Left cardiac atrium (tissue), 4 donors: ENCODE data around the gene PRDX2. TPM values are rescaled to one million over a fixed set of nuclear protein-coding genes. Genes with fewer than 3 reads are reported as not detected.
A peak's percentile ranks its signal among the peaks of the same experiment; 100 is the strongest.
"Not testable (repeated sequence)": the region's sequence is repeated elsewhere in the genome, so short reads cannot be mapped to it uniquely, and the experiment has no call there.

Source experiments
- ATAC-seq, 2 donors: fragments of 200-7000 bp; cut with Tn5 transposase; one replicate each; pipeline ENCODE4 v1.9.1; 2020; ENCODE audit warnings: mild to moderate bottlenecking in 2 of 2, moderate library complexity in 2 of 2
- DNase-seq: peaks from one replicate; pipeline ENCODE4 v3.0.0-alpha.2; 2020
- intact Hi-C, 2 donors: fragments of 100-400 bp; cut with DNase I; formaldehyde crosslinking; loops; one replicate each; pipeline versions ENCODE4 v1.14.1 to v1.15.1; 2022 to 2023
- total RNA-seq, 2 donors: library from RNA; stranded (reverse); fragmentation: NEBNext Ultra II Directional; extraction: Animal tissue kit (Norgen Biotek cat#: 25700); gene quantifications; one replicate each; pipeline ENCODE4 v1.2.1, GENCODE V29; 2021
- donor health status: DM: no; HTN: yes; CAD: no.
- donor health status: DM: no; HTN: yes; CAD: no; lungs with severe emphysema.
- donor health status: DM: yes; HTN: yes; CAD: no.
- donor health status: Dilated cardiomyopathy.

PRDX2 gene
- total RNA-seq, 2 donors from 2014 or later: 525 to 629 TPM

DNA sequence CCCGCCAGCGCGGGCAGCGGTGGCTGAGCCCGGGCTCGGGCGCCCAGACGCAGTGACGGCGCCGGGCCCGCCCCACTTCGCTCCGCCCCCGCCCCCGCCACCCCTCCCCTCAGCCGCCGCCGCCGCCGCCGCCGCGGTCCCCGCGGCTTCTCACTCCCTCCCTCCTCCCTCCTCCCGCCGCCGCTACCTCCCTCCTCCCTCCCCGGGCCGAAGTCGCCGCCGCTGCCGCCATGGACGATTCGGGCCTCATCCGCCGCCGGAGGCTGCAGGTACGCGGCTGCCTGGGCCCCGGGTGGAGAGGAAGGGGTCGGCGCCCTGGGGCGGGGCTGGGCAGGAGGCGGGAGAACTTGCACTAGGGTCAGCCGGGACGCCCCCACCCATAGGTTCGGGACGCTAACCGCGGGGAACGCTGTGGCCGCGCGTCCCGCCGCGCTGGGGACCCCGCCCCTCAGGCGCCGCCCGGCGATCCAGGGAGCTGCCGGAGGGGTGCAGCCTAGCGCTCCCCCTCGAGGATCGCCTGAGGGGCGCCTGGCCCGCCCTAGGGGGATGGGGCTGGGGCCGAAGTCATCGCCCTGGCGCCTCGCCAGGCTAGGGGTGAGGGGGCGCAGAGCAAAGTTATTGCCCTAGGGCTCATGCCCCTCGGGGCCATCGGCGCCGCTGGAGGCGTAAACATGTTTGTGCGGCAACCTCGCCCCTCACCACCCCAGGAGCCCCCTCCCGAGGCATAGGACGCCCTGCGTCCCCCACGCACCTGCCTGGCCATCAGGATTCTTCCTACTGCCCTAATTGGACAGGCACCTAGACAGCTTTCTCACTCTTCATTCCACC is 32.4 kb upstream of the PRDX2 start:
- intact Hi-C loops: no loop called here
- DNase-seq: peak; percentile 28
- peak in 1 of 2 donors; percentile 39 for ATAC-seq

DNA sequence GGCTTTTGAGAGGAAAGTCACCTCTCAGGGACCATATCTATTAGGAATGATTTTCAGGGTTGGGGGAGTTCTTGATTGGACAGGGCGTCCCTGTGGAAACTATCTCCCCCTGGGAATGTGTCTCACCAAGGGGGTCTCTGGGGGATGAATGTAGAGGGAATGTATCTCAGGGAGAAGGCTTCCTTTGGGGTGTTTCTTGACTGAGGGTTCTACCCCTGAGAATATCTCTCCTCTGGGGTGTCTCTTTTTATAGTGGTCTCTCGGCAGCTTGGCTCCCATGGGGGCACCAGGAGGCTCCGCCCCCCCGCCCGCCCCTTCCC is 31.8 kb upstream of the PRDX2 start:
- no peak for ATAC-seq
- intact Hi-C loops: no loop called here
- DNase-seq: no peak

- peak in 1 of 2 donors; percentile 38 for ATAC-seq
- DNase-seq: peak; percentile 33
- intact Hi-C loops: no loop called here
These were observed 26.9 kb upstream of the PRDX2 start for GRCh38 chr19:12828494-12828893.

- DNase-seq (peak; percentile 31), ATAC-seq (peak in 1 of 2 donors; percentile 17)
- intact Hi-C loops: no loop called here
These were observed 23.9 kb upstream of the PRDX2 start for GRCh38 chr19:12825254-12826131.

DNA sequence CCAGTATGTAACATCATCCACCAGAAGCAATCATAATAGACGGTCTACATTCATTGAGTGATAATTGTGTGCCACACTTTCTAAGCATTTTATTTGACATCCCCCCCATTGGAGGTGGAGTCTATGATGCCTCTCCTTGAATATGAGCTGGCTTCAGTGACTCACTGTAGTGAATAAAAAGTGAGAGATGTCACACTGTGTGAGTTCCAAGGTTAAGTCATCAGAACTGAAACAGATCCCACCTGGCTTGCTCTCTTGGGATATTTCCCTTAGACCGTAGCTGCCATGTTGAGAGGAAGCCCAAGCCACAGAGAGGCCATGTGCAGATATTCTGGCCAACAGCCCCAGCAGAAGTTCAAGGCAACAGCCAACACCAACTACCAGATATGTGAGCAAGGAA is 20.2 kb upstream of the PRDX2 start:
- ATAC-seq (no peak), DNase-seq (no peak)
- intact Hi-C loops: no loop called here

- intact Hi-C loops, DNase-seq, ATAC-seq: not testable (repeated sequence)
These were observed 16.2 kb upstream of the PRDX2 start for GRCh38 chr19:12817810-12818209.

- ATAC-seq, intact Hi-C loops, DNase-seq: not testable (repeated sequence)
These were observed 15.6 kb upstream of the PRDX2 start for GRCh38 chr19:12817188-12817587.

DNA sequence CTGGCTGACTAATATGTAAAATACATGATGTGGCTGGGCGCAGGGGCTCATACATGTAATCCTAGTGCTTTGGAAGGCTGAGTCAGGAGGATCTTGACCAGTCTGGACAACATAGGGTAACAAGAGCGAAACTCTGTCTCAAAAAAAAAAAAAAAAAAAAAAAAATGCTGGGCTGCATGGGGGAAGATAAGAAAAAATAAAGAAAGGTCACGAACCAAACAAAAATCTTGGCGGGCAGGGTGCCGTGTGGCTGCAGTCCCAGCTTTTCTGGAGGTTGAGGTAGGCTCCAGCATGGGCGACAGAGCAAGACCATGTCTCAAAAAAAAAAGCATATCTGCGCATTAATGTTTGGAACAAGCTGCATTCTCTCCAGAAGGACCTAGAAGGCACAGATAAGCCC is 13.5 kb upstream of the PRDX2 start:
- ATAC-seq (no peak), DNase-seq (no peak)
- intact Hi-C loops: no loop called here

DNA sequence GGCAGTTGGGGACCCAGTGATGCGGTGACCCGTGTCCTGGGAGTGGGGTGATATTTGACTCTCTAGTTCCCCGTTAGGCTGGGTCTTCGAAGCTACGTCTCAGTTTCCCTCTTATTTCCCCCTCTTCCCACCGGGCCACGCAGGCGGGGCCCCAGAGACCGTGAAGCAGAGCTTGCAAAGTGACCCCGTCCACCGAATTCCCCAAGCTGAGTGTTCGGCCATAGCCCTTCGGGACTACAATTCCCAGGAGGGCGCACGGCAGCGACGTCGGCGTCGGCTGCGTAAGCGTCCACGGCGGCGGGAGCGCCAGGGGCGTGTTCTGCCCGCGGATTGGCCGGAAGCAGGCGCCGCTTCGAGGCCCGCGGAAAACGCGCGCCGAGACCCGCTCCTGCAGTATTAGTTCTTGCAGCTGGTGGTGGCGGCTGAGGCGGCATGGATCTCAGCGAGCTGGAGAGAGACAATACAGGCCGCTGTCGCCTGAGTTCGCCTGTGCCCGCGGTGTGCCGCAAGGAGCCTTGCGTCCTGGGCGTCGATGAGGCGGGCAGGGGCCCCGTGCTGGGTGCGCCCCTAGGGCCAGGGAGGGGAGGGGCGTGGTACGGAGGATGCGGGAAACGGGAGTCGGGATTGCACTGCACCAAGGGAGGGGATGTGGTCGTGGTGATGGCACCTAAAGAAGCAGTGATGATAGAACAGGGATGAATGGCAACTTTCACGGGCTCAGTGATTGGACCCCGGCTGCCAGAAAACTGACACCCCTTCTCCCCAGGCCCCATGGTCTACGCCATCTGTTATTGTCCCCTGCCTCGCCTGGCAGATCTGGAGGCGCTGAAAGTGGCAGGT is 4.9 kb upstream of the PRDX2 start, which contains the start of gene RNASEH2A:
TSS of gene RNASEH2A (plus strand) at position 343 of the 840 bp plus-strand sequence. CDS start at position 433, 90 bp downstream.
- DNase-seq (peak; percentile 94), ATAC-seq (peak; percentile 90)
- intact Hi-C loops: no loop called here

DNA sequence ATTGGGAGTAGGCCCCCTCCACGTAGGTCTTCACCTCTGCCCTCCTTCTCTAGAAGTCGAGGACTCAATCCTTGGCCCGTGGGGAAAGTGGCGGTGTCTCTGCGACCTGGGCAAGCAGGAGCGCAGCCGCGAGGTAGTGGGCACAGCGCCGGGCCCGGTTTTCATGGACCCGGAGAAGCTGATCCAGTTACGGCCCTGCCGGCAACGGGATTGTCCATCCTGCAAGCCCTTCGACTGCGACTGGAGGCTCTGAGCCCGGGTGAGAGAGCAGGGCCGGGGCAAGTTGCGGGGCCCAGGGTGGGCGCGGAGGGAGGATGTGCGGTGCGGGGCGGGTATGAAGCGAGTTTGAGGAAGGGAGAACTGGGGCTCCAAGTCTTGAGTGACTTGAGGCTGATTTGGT is 2.5 kb upstream of the PRDX2 start:
- DNase-seq: peak; percentile 23
- intact Hi-C loops: loop anchor here (5.0 kb wide), 1 partner anchor 37 kb away; no protein-coding TSS in a partner anchor
- ATAC-seq: no peak

GRCh38 chr19:12802267-12803106 is 887 bp upstream of the PRDX2 start:
- intact Hi-C loops: loop anchor here (5.0 kb wide), 1 partner anchor 35 kb away; no protein-coding TSS in a partner anchor
- peak; percentile 33 for DNase-seq
- ATAC-seq: peak; percentile 0 to 13

- peak; percentile 25 to 43 for ATAC-seq
- intact Hi-C loops: loop anchor here (5.0 kb wide), 1 partner anchor 34 kb away; no protein-coding TSS in a partner anchor
- peak; percentile 46 for DNase-seq
These were observed 606 bp downstream of the PRDX2 start for GRCh38 chr19:12800923-12801465.

- DNase-seq (no peak), ATAC-seq (no peak)
- intact Hi-C loops: loop anchor here (5.0 kb wide), 1 partner anchor 33 kb away; no protein-coding TSS in a partner anchor
These were observed 1.2 kb downstream of the PRDX2 start for GRCh38 chr19:12800466-12800770.

DNA sequence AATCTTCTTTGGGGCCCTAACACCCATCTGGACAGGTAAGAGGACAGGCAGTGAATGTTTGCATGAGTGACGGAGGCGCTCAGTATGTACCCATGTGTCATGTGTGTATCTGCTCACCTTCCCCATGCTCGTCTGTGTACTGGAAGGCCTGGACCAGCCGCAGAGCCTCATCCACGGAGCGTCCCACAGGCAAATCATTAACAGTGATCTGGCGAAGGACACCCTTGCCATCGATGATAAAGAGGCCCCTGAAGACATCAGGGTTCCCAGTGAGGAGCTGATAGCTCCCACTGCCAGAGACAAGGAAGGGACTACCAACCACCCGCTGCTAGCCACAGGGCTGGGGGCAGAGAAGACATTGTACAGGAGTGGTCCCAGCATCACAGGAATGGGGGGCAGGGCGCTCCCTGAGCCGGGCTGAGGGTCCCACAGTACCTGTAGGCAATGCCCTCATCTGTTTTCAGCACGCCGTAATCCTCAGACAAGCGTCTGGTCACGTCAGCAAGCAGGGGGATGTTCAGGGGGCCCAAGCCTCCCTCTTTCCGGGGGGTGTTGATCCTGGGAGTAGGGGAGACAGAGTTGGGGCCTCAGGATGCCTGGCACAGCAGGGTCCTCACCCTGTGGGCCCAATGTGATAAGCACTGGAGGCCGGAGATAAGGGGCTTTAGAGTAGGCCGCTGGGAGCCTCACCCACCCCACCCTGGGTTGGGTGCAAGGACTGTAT is 1.7 kb downstream of the PRDX2 start:
- no peak for DNase-seq
- intact Hi-C loops: loop anchor here (5.0 kb wide), 1 partner anchor 33 kb away; no protein-coding TSS in a partner anchor
- ATAC-seq: no peak

DNA sequence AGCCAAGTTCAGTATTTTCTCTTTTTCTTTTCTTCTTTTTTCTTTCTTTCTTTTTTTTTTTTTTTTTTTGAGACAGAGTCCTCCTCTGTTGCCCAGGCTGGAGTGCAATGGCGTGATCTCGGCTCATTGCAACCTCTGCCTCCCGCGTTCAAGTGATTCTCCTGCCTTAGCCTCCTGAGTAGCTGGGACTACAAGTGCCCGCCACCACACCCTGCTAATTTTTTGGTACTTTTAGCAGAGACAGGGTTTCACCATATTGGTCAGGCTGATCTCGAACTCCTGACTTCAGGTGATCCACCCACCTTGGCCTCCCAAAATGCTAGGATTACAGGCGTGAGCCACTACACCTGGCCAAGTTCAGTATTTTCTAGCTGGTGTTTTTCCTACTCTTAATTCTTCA is 4.0 kb downstream of the PRDX2 start:
- intact Hi-C loops, ATAC-seq, DNase-seq: not testable (repeated sequence)

DNA sequence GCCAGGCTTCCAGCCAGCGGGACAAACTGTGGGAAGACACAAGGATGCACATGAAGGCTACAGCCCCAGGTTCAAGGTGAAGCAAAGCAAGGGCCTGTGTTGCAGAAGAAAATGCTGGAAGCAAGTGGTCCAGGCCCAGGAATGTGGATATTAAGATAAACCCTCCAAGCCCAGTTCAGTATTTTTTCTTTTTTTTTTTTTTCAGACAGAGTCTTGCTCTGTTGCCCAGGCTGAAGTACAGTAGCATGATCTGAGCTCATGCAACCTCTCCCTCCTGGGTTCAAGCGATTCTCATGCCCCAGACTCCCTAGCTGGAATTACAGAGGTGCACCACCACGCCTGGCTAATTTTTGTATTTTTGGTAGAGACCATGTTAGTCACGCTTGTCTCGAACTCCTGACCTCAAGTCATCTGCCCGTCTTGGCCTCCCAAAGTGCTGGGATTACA is 4.4 kb downstream of the PRDX2 start:
- intact Hi-C loops: no loop called here
- DNase-seq (no peak), ATAC-seq (no peak)
